Measurements from ENCODE around the gene CDH4. TPM values are rescaled to one million over a fixed set of nuclear protein-coding genes. Genes with fewer than 3 reads are reported as not detected.

CDH4 gene
- total and polyA plus RNA-seq, 2 of the 4 experiments (the other 2 are of a cell fraction), result 1.6 to 3.5 TPM

- in situ Hi-C loops (cut with MboI; ENCODE audit: low sequenced_read_pairs), result no loop called here
- no peak overlapping the region for H2AK9ac ChIP-seq (replicated peaks; ENCODE audit: low read depth, low read length, poor library complexity)
- ATAC-seq (ENCODE audit: low read depth), result no peak
Observed at GRCh38 chr20:61833807-61834610, 581.9 kb downstream of the CDH4 start.

More at GRCh38 chr20:61833807-61834610, 581.9 kb downstream of the CDH4 start:
- Histone ChIP-seq H4K5ac (ENCODE audit: low read depth, low read length) (no peak overlapping the region), H3K79me1 (ENCODE audit: low read depth in 1 of 2, low read length in 2 of 2) (no peaks in the 10 kb centered on the region), H4K20me1 (ENCODE audit: insufficient read depth, low read length) (no peaks in the 10 kb centered on the region), H3K4me1 (ENCODE audit: control insufficient read depth, insufficient read depth, low read length) (no peaks in the 10 kb centered on the region), H2BK15ac (ENCODE audit: low read depth, low read length) (no peak overlapping the region), H2BK120ac (ENCODE audit: low read depth, low read length) (no peak overlapping the region), H3K4ac (ENCODE audit: low read depth, low read length) (no peak overlapping the region), H4K8ac (ENCODE audit: low read depth in 2 of 2, low read length in 2 of 2) (no peak overlapping the region), H3K9me3 (ENCODE audit: control insufficient read depth, insufficient read depth, low read length) (no peaks in the 10 kb centered on the region; the same call in 1 of the 2 replicates), H3K14ac (replicated peaks; ENCODE audit: low read depth, low read length) (no peak overlapping the region), H3K36me3 (ENCODE audit: control insufficient read depth, insufficient read depth, low read length) (no peaks in the 10 kb centered on the region), H3K23ac (ENCODE audit: low read depth, low read length) (no peak overlapping the region), H3K9me1 (ENCODE audit: insufficient read depth, low read length) (no peaks in the 10 kb centered on the region), H3K27ac (ENCODE audit: insufficient read depth, low read length) (no peak overlapping the region), H3K56ac (ENCODE audit: extremely low read depth, insufficient read depth, low read length) (no peak overlapping the region), H4K91ac (ENCODE audit: insufficient read depth, low read depth, low read length) (no peak overlapping the region), H3K27me3 (ENCODE audit: control insufficient read depth, insufficient read depth, low read length) (no peaks in the 10 kb centered on the region), H2AFZ (replicated peaks; ENCODE audit: low read length, poor library complexity) (no peak overlapping the region), H3K4me2 (ENCODE audit: low read depth, low read length) (no peak overlapping the region), H3K4me3 (ENCODE audit: insufficient read depth, low read depth, low read length) (no peak overlapping the region), H3K9ac (ENCODE audit: low read depth, low read length) (no peak overlapping the region), H2AK5ac (ENCODE audit: low read depth, low read length) (no peak overlapping the region), H3K18ac (ENCODE audit: low read depth, low read length) (no peak overlapping the region), H2BK20ac (ENCODE audit: low read depth, low read length) (no peak overlapping the region), H2BK5ac (ENCODE audit: low read depth, low read length, poor library complexity, severe bottlenecking) (no peak overlapping the region)
- POLR2A ChIA-PET (ENCODE audit: unreplicated experiment), result no interaction called here
- no peak for DNase-seq
- intact Hi-C loops (cut with micrococcal nuclease), result no loop called here
- CTCF ChIA-PET, result no interaction called here
- 80% methylated on average over 3 of the region's 14 CpGs; no CpG with 5 or more reads in 1 of the 2 experiments for WGBS, 2 experiments (ENCODE audit: extremely low coverage in 2 of 2, insufficient read length in 1 of 2)
- dilution Hi-C loops (cut with HindIII; ENCODE audit: low sequenced_read_pairs, unreplicated experiment), result no loop called here
- no TSS peak for BruUV-seq (replicated peaks)
- TF ChIP-seq SMC3 (IDR thresholded peaks at IDR 0.05; ENCODE audit: low read depth, low read length) (no peak), CHD1 (IDR thresholded peaks at IDR 0.05; ENCODE audit: low read depth, low read length) (no peak)
- TF ChIP-seq, protein P1, sequence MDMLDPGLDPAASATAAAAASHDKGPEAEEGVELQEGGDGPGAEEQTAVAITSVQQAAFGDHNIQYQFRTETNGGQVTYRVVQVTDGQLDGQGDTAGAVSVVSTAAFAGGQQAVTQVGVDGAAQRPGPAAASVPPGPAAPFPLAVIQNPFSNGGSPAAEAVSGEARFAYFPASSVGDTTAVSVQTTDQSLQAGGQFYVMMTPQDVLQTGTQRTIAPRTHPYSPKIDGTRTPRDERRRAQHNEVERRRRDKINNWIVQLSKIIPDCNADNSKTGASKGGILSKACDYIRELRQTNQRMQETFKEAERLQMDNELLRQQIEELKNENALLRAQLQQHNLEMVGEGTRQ (IDR thresholded peaks at IDR 0.05; ENCODE audit: low read depth, low read length), result peak; percentile 69
- TF ChIP-seq, protein P2, sequence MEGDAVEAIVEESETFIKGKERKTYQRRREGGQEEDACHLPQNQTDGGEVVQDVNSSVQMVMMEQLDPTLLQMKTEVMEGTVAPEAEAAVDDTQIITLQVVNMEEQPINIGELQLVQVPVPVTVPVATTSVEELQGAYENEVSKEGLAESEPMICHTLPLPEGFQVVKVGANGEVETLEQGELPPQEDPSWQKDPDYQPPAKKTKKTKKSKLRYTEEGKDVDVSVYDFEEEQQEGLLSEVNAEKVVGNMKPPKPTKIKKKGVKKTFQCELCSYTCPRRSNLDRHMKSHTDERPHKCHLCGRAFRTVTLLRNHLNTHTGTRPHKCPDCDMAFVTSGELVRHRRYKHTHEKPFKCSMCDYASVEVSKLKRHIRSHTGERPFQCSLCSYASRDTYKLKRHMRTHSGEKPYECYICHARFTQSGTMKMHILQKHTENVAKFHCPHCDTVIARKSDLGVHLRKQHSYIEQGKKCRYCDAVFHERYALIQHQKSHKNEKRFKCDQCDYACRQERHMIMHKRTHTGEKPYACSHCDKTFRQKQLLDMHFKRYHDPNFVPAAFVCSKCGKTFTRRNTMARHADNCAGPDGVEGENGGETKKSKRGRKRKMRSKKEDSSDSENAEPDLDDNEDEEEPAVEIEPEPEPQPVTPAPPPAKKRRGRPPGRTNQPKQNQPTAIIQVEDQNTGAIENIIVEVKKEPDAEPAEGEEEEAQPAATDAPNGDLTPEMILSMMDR (conservative IDR thresholded peaks at IDR 0.05; ENCODE audit: low read depth, low read length), result no peak

Measured in IMR-90 (cell line).